ENCODE results near the gene MAD1L1. TPM values are rescaled to one million over a fixed set of nuclear protein-coding genes. Genes with fewer than 3 reads are reported as not detected.

Gene MAD1L1
- total and polyA plus RNA-seq, 2 donors (not counting 3 experiments of a cell fraction or from before 2014, with no cell fraction given) = 34.1 to 42.3 TPM

DNA sequence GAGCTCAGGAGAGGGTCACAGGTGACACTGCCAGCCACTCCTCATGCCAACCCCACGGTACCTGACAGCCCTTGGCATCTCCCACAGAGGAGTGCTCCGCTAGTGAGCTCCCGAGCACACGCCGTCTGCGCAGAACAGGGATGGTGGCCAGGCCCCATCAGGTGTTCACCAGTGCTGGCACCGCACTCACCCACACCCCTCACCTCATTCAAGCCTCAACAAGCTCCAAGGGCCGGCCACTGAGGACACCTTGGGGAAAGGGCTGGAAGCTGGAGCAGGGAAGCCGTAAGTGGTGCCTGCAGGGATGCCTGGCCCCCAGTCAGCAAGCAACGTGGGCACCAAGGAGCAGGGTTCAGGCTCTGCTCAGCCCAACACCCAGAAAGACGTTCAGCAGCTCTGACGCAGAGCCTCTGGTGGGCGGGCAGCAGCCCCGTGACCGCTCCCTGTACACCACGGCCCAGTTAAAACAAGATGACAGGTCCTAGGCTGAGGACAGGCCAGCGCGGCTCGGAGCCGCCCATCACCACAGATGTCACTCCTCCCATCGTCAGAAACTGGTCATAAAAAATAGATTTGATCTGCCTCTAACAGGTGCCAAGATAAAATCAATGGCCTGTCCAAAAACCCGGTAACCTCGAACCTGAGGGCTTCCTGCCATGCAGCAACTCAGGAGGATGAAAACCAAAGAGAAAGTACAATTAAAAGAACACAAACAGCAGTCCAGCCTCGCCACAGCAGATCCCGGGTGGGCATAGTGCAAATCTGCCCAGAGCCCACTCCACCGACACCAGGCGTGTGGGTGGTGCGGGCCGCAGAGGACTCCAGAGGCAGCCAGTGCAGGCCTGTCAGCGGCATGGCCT lies 275.9 kb downstream of the MAD1L1 start:
- dilution Hi-C loops (cut with MboI; ENCODE audit: extremely low pct_ligation_motif_present, low sequenced_read_pairs) (no loop called here), intact Hi-C loops (cut with micrococcal nuclease) (no loop called here)
- Histone ChIP-seq H3K9me3 (replicated peaks; ENCODE audit: control insufficient read depth, insufficient read depth, low read length) (no peaks in the 10 kb centered on the region), H3K9me1 (replicated peaks; ENCODE audit: control insufficient read depth, extremely low read depth, insufficient read depth, low read length) (no peaks in the 10 kb centered on the region), H3K36me3 (ENCODE audit: control insufficient read depth in 2 of 2, extremely low read depth in 1 of 2, insufficient read depth in 2 of 2, low read length in 2 of 2) (peaks cover 0 to 3% of the 10 kb centered on the region in 2 experiments), H3K27me3 (ENCODE audit: control insufficient read depth in 2 of 2, insufficient read depth in 2 of 2, low read length in 2 of 2) (no peaks in the 10 kb centered on the region), H4K20me1 (replicated peaks; ENCODE audit: control insufficient read depth, extremely low read depth, insufficient read depth, low read length) (no peaks in the 10 kb centered on the region), H3K4me1 (ENCODE audit: control insufficient read depth, extremely low read depth, insufficient read depth, low read length) (no peaks in the 10 kb centered on the region), H2AFZ (ENCODE audit: low read depth, low read length) (no peak overlapping the region), H3K27ac (ENCODE audit: insufficient read depth, low read depth, low read length) (no peak overlapping the region), H3K9ac (replicated peaks; ENCODE audit: extremely low read depth, insufficient read depth, low read length) (no peak overlapping the region), H3K4me2 (ENCODE audit: insufficient read depth, low read length) (no peak overlapping the region), H3K79me2 (ENCODE audit: control insufficient read depth, insufficient read depth, low read length) (no peaks in the 10 kb centered on the region), H3K4me3 (replicated peaks in 1 of 3; ENCODE audit: insufficient read depth in 1 of 3, low read depth in 1 of 3, low read length in 3 of 3) (no peak overlapping the region)
- DNase-seq (ENCODE audit: low read depth, low spot score) (no peak), FAIRE-seq (no peak)
- TF ChIP-seq FOS (IDR thresholded peaks at IDR 0.05; ENCODE audit: borderline replicate concordance, insufficient read depth, low read length) = no peak
- TF ChIP-seq EZH2 (IDR thresholded peaks at IDR 0.05; ENCODE audit: borderline replicate concordance, low read depth, low read length, severe bottlenecking) = no peak
- no peak for TF ChIP-seq POLR2AphosphoS5 (IDR thresholded peaks at IDR 0.05; ENCODE audit: insufficient read depth, low read depth, low read length)
- TF ChIP-seq JUN (IDR thresholded peaks at IDR 0.05; ENCODE audit: borderline replicate concordance, insufficient read depth, insufficient read length, low read depth) = no peak
- TF ChIP-seq, protein P1, sequence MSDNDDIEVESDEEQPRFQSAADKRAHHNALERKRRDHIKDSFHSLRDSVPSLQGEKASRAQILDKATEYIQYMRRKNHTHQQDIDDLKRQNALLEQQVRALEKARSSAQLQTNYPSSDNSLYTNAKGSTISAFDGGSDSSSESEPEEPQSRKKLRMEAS (IDR thresholded peaks at IDR 0.05; ENCODE audit: insufficient read depth, insufficient read length) = no peak
- no peak for TF ChIP-seq MYC (IDR thresholded peaks at IDR 0.05; ENCODE audit: low read depth, low read length)
- TF ChIP-seq GATA2 (IDR thresholded peaks at IDR 0.05; ENCODE audit: insufficient read depth, insufficient read length, low read depth, low read length) = no peak
- no peak for TF ChIP-seq POLR2A (IDR thresholded peaks at IDR 0.05; ENCODE audit: low read depth, low read length)
- TF ChIP-seq, protein P2, sequence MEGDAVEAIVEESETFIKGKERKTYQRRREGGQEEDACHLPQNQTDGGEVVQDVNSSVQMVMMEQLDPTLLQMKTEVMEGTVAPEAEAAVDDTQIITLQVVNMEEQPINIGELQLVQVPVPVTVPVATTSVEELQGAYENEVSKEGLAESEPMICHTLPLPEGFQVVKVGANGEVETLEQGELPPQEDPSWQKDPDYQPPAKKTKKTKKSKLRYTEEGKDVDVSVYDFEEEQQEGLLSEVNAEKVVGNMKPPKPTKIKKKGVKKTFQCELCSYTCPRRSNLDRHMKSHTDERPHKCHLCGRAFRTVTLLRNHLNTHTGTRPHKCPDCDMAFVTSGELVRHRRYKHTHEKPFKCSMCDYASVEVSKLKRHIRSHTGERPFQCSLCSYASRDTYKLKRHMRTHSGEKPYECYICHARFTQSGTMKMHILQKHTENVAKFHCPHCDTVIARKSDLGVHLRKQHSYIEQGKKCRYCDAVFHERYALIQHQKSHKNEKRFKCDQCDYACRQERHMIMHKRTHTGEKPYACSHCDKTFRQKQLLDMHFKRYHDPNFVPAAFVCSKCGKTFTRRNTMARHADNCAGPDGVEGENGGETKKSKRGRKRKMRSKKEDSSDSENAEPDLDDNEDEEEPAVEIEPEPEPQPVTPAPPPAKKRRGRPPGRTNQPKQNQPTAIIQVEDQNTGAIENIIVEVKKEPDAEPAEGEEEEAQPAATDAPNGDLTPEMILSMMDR (IDR thresholded peaks at IDR 0.05; ENCODE audit: extremely low read depth in 1 of 2, insufficient read depth in 1 of 2, low read depth in 1 of 2, low read length in 2 of 2) = no peak
- CTCF ChIA-PET = no interaction called here
- POLR2A ChIA-PET = no interaction called here
- BruUV-seq (replicated peaks) = no TSS peak
